HepG2 (cell line): ENCODE measurements around the gene XG.

ENCODE experiments used
- ATF3 ChIP-seq: sonication (generic); formaldehyde crosslinking; IDR thresholded peaks from 2 replicates; pipeline ENCODE4 v1.4.0; 2020; ENCODE audit warnings: missing genetic modification reagents
- FOXJ3 ChIP-seq: sonication (generic); formaldehyde crosslinking; IDR thresholded peaks from 2 replicates; pipeline ENCODE4 v1.4.0; 2020; ENCODE audit warnings: missing genetic modification reagents, mild to moderate bottlenecking, borderline replicate concordance
- FOXP1 ChIP-seq, 2 experiments: fragments of 450-650 bp in 1 of 2; IDR thresholded peaks; 2 replicates each; pipeline ENCODE4 v1.6.1; 2017 to 2018; ENCODE audit warnings: antibody characterized with exemption in 1 of 2
- PHF20 ChIP-seq: sonication (generic); formaldehyde crosslinking; IDR thresholded peaks from 2 replicates; pipeline ENCODE4 v1.5.0; 2020; ENCODE audit warnings: mild to moderate bottlenecking, missing genetic modification reagents
- RFX3 ChIP-seq: IDR thresholded peaks from 2 replicates; pipeline ENCODE4 v1.6.1; 2016; ENCODE audit warnings: missing biosample characterization, missing genetic modification reagents
- TAF1 ChIP-seq: sonication (generic); formaldehyde crosslinking; IDR thresholded peaks from 2 replicates; pipeline ENCODE4 v1.4.0; 2020; ENCODE audit warnings: missing genetic modification reagents
- ZNF292 ChIP-seq: sonication (generic); formaldehyde crosslinking; IDR thresholded peaks from 2 replicates; pipeline ENCODE4 v1.8.1; 2022; ENCODE audit warnings: mild to moderate bottlenecking, low read depth, missing genetic modification reagents, borderline replicate concordance
- TF ChIP-seq, protein P1 (sequence below): sonication (generic); formaldehyde crosslinking; IDR thresholded peaks from 2 replicates; pipeline ENCODE4 v1.5.0; 2020; ENCODE audit warnings: mild to moderate bottlenecking, missing genetic modification reagents, moderate library complexity
- TF ChIP-seq, protein P2 (sequence below): IDR thresholded peaks from 2 replicates; pipeline ENCODE4 v1.6.1; 2012; ENCODE audit warnings: inconsistent platforms

GRCh38 chrX:2837961-2838360 lies 86.1 kb downstream of the XG start:
- TF ChIP-seq, protein P1, sequence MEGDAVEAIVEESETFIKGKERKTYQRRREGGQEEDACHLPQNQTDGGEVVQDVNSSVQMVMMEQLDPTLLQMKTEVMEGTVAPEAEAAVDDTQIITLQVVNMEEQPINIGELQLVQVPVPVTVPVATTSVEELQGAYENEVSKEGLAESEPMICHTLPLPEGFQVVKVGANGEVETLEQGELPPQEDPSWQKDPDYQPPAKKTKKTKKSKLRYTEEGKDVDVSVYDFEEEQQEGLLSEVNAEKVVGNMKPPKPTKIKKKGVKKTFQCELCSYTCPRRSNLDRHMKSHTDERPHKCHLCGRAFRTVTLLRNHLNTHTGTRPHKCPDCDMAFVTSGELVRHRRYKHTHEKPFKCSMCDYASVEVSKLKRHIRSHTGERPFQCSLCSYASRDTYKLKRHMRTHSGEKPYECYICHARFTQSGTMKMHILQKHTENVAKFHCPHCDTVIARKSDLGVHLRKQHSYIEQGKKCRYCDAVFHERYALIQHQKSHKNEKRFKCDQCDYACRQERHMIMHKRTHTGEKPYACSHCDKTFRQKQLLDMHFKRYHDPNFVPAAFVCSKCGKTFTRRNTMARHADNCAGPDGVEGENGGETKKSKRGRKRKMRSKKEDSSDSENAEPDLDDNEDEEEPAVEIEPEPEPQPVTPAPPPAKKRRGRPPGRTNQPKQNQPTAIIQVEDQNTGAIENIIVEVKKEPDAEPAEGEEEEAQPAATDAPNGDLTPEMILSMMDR (CRISPR knock-in tag): no peak
- TF ChIP-seq, protein P2, sequence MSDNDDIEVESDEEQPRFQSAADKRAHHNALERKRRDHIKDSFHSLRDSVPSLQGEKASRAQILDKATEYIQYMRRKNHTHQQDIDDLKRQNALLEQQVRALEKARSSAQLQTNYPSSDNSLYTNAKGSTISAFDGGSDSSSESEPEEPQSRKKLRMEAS: no peak
- no peak for TF ChIP-seq FOXP1 (IDR thresholded peaks at IDR 0.05)
- no peak for TF ChIP-seq FOXP1 (CRISPR knock-in tag; IDR thresholded peaks at IDR 0.05)
- TF ChIP-seq PHF20 (CRISPR knock-in tag): no peak
- no peak for TF ChIP-seq ZNF292
- TF ChIP-seq RFX3 (CRISPR knock-in tag): no peak
- TF ChIP-seq TAF1: no peak
- TF ChIP-seq FOXJ3 (CRISPR knock-in tag): no peak
- no peak for TF ChIP-seq ATF3 (CRISPR knock-in tag)
